HG03342 (cell line): Measurements from ENCODE around the gene HSPA6.
"Not testable (repeated sequence)": the region's sequence is repeated elsewhere in the genome, so short reads cannot be mapped to it uniquely, and the experiment has no call there.

ENCODE experiments used
- ATAC-seq: cut with Tn5 transposase; IDR thresholded peaks from one replicate; pipeline ENCODE4 v1.9.1; 2021; ENCODE audit warnings: mild to moderate bottlenecking, moderate library complexity; ENCODE audit not compliant: unreplicated experiment

Gene HSPA6

DNA sequence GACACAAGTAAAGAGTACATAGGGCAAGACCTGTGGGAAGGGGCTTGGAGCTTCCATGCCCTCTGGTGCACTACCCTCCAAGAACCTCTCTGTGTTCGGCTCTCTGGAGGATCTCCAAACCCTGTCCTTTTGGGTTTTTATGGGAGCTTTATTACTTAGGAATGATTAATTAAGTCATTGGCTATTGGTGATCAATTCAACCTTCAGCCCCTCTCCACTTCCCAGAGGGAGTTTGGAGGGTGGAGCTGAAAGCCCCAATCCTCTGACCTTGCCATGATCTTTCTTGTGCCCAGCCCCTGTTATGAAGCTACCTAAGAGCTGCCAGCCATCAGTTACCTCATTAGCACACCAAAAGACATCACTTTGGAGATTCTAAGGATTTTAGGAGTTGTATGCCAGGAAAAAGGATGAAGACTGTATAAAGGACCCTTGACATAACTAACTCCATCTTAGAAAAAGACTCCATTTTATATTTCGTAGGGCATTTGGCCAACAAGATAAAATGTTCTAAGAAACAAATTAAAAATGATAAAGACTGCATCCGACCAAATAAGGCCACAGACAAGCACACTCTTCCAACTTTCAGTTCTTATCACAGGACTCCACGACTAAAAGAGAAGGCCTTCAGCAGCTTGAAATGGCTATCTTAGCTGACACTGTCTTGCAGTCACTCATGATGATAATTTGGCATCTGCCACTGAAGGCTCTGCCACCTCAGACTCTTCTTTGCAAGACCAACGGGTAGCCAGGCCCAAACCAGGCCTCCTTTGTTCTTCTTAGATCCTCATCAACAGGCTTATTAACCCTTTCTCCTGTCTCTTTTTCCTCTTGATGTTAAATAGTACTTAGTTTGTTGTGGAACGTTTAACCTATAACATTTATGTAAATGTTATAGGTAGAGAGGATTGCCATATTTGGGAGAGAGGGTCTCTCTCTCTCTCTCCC lies 33.4 kb downstream of the HSPA6 start:
- not testable (repeated sequence) for ATAC-seq

- ATAC-seq, result peak; percentile 66
Measured at GRCh38 chr1:161560960-161561715, 36.8 kb downstream of the HSPA6 start.

DNA sequence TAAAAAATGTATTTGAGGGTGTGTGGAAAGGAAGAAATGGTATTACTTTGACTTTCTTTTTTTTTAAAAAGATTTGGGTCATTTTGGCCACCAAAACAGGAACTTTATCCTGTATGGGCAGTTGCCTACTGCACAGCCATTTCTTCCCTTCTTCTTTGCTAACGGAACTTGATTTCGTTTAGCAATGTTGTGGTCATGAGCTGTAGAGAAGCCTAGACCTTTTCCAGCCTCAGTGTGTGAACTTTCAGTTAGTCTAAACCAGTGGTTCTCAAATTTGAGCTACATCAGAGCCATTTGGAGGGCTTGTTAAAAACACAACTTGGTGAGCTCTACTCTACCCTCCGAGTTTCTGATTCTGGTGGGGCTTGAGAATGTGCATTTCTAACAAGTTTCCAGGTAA lies 38.1 kb downstream of the HSPA6 start:
- not testable (repeated sequence) for ATAC-seq

DNA sequence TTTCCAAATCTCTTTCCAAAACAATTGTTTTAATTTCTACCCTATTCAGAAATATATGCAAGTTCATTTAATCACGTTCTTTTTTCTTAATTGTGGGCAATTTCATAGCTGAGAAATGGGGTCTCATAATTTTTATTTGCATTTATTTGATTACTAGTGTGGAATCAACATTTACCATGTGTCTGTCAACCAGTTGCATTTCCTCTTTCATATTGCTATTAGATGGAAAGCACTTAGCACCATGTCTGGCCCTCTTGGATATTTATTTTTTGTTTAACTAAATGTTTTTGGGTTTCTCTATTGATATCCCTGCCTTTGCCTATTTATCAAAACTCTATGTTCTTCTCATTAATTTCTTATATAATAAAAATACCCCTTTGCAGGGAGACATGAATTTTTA lies 39.2 kb downstream of the HSPA6 start:
- not testable (repeated sequence) for ATAC-seq

DNA sequence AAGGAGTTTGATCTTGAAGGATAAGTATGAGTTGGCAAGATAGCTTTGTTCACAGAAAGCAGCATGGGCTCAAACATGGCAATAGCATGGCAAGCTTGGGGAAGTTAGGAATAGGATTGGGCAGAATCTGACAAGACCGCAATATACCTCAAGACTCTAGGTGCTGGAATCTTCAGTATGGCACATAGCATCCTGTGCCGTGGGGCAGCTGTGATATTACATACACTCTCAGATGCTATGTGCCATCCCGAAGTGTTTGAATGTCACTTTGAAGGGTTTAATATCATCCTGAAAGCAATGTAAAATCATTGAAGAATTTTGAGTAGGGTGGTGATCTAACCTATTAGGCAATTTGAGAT lies 42.2 kb downstream of the HSPA6 start:
- peak; percentile 8 for ATAC-seq

DNA sequence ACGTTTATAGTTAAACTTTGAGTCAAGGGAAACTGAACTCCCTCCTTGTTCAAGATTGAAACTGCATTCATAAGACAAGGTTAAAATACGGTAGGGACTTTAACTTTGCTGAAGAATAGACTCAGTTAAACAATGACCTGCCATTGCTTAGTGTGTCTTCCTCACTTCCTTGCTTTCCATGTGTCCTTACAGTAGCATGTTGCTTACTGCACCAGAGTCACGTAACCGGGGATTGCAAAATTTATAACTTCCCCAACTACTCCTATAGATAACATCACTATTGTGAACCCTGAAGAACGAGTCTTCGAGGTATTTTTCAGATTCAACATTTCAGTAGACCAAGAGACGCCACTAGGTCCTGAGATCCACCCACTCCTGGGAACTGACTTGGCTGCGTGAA lies 47.4 kb downstream of the HSPA6 start:
- not testable (repeated sequence) for ATAC-seq
